Head of caudate nucleus (tissue), 42 donors: ENCODE measurements around the gene NCOR2.
"Not testable (repeated sequence)": the region's sequence is repeated elsewhere in the genome, so short reads cannot be mapped to it uniquely, and the experiment has no call there.

Experiments
- DNase-seq, 42 donors: peaks; one replicate each; pipeline versions ENCODE4 v3.0.0 to v3.0.0-alpha.2; 2020 to 2021; ENCODE audit warnings: mixed read lengths in 7 of 42
- intact Hi-C: fragments of 100-400 bp; cut with DNase I; formaldehyde crosslinking; loops from one replicate; pipeline ENCODE4 v1.15.0; 2022

Gene NCOR2

DNA sequence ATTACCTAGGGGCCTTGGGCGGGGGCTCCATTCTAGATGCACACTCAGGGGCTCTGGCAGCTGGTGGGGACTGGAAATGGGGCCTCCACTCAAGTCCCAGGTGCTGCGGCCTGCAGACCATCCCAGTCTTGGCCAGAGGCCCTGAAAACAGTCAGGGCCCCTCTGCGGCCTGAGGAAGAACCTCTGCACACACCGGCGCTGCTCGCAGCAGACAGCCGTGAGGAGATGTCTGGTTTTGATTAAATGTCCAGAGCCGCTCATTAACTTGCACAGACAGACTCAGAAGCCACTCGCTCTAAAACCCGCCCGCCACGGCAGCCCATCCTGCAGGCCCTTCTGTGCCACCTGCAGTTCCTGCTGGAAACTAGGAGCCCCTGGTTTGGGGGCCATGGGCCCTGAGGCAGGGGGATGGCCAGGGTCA, 36.4 kb upstream of the NCOR2 start:
- intact Hi-C loops = no loop called here
- no peak for DNase-seq

DNA sequence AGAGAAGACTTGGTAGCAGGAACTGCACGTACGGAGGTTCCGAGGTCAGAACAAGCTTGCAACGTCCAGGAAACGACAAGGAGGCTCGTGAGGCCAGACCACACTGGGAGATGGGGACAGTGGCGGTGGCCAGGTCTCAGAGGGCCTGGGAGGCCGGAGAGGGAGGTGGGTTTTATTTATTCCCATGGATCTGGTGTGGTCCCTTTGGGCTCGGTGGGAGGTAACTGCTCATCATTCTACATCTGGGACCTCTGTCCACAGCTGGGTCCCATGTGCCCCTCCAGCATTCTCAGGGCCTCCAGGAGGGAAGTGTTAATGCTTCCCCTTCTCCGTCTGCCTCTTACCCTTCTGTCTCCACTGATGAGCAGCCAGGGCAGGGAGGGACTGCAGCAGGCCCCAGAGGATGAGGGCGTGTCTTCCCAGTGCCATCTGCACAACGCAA, 35.7 kb upstream of the NCOR2 start:
- DNase-seq = no peak

DNA sequence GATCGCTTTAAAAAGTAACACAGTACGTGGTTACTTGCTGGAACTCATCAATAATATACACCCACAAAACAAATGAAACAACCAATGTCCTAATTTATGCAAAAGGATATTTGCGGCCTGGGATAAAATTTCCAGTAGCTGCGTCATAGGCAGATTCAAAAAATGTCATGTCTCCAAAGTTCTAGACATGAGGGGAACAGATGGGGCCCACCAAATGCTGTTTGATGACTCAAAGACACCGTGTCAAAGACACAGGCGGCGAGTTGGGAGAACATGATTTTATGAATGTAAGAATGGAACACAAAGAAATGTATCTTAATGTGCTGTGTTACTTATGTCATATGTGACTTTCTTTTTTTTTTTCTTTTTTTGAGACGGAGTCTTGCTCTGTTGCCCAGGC, 34.3 kb upstream of the NCOR2 start:
- no peak for DNase-seq
- intact Hi-C loops = no loop called here

More for the DNA sequence above, 35.7 kb upstream of the NCOR2 start:
- intact Hi-C loops = no loop called here

DNA sequence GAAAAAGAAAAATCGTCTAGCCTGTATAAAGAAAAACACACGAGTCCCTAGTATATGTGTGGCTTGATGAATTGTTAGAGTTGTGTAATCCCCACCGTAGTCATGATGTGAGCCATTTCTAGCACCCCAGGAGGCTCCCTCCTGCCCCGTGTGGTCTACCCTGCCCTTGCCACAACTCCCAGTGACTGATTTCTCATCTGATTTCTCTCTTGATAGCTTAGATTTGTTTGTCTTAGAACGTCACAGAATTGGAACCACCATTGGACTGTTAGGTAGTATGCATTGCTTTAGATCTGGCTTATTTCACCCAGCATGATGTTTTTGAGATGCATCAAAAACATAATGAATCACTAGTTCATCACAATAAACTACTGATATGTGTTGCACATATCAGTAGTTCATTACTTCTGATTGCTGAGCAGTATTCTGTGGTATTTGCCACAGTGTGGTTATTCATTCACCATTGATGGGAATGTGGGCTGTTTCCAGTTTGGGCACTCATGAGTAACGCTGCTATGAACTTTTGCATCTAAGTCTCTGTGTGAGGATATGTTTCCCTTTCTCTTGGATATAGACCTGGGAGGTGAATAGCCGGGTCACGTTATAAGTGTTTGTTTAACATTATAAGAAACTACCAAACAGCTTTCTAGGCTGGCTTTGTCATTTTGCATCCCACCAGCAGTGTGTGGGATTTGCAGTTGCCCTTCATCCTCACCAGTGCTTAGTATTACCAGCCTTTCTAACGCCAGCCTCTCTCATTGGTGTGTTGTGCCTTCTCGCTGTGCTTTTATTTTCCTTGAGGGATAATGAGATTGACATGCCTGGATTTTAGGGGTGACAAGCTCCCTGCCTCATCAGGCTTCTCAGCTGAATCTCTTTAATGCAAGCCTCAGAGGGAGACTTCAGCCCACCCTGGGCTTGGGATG, 31.9 kb upstream of the NCOR2 start:
- no peak for DNase-seq
- intact Hi-C loops = no loop called here

DNA sequence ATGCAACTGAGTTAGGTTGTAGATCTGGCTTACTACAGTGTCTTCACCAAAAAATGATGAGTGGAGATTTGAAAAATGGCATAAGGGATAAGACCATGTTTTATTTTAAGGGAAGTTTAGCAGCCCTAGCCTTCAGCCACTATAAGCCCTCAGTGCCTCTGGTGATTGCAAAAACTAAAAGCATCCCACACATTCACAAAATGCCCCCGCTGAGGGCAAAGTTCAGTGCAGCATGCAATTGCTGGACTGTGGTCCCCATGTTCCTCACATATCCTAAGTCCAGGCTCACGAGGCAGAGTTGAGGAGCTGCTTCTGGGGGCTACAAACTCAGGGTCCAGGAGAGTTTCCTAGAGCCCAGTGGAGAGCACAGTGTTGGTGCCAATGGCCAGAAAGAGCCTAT, 29.6 kb upstream of the NCOR2 start:
- intact Hi-C loops = no loop called here
- DNase-seq = no peak

DNA sequence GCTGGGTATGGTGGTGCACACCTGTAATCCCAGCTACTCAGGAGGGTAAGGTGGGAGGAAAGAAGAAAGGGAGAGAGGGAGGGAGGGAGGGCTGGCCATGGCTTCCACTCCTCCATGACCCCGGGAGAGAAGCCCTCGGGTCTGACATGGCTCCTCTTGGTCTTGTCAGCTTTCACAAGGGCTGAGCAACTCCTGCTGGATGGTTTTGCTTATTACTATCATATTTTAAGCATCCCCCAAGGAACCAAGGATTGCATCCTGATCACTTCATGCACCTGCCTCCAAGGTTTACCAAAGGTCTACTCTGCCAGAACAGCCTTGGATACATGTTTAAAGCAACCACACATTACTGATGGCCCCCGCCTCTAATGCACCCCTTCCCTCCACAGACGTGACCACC, 28.0 kb upstream of the NCOR2 start:
- no peak for DNase-seq
- intact Hi-C loops = no loop called here

DNA sequence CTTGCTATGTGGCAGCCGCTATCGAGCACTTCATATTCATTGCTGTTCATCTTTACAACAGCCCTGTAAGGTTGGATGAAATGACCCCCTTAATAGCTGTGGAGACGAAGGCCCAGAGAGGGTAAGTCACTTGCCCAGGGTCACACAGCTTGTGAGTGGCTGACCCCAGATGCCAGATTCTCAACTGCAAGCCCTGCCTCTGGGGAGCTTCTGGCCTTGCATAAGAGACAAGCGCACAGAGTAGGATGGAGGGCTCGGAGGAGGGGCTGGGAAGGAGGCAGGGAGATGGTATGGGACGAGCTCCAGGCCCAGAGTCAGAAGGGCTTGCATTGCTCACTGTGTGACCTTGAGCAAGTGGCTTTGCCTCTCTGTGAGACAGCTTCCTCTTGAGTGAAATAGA, 27.4 kb upstream of the NCOR2 start:
- DNase-seq = no peak

DNA sequence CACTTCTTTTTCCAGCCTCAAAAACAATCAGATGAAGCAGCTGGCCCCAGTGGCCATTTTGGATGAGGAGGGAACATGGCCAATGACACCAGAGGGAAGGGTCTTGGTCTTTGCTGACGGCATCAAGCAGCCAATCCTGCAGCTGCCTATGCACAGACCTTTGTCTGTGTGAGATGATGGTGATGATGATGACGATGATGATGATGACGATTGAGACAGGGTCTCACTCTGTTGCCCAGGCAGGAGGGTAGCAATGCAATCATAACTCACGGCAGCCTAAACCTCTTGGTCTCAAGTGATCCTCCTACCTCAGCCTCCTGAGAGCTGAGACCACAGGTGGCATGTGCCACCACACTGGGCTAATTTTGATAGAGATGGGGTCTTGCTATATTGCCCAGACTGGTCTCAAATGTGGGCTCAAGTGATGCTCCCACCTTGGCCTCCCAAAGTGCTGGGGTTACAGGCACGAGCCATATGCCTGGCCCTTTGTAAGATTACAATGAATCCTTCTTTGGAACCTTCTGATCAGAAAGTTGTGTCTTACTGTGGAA, 26.5 kb upstream of the NCOR2 start:
- intact Hi-C loops = no loop called here
- no peak for DNase-seq

More for the DNA sequence above, 27.4 kb upstream of the NCOR2 start:
- intact Hi-C loops = no loop called here

DNA sequence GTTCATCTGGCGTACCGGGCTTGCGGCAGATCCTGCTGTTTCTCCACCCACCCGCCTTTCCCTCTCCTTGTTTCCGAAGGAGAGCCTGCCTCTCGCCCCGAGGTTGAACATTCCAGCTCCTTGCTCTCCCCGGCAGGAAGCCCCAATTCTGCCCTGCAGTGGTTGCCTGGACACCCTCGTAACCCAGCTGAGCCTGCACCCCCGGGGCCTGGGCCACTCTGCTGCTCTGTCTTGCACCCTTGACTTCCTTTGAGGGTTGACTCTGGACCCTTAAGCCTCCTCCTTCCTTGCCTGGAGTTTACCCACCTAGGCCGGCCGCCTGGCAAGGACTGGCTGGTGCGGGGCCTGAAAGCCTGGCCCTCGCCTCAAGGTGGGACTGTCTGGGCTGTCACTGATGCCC, 25.8 kb upstream of the NCOR2 start:
- DNase-seq = no peak
- intact Hi-C loops = no loop called here

DNA sequence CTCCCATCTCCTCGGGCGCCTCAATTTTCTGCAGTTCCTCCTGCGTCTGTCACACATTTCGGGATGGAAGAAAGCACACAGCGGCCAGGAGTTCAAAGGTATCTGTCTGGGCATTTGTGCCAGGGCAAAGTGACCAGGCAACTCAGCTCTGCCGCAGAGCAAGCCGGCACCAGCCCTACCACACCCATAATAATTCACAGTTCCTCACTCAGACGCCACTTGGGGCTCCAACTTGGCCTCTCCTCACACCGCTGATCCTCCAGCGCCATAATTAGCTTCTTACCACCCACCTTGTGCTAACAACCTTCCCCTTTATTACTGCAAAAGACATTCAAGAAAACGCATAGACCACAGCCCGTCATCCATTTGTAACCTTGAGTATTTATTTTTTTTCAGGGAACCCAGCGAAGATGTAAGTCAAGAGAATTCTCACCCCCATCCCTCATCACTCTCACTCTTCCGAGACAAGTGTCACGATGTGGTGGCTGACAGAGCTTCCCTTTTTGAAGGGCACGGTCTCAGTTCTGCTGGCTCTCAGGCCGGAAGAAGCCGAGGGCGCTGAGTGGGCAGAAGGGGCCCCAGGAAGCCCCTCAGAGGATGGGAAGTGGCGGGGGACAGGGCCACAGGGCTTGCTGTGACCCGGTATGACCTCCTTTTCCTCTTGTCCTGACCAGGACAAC, 25.2 kb upstream of the NCOR2 start:
- DNase-seq = peak in 5 of 42 donors; percentile 6 to 45 (median 33)
- intact Hi-C loops = no loop called here

DNA sequence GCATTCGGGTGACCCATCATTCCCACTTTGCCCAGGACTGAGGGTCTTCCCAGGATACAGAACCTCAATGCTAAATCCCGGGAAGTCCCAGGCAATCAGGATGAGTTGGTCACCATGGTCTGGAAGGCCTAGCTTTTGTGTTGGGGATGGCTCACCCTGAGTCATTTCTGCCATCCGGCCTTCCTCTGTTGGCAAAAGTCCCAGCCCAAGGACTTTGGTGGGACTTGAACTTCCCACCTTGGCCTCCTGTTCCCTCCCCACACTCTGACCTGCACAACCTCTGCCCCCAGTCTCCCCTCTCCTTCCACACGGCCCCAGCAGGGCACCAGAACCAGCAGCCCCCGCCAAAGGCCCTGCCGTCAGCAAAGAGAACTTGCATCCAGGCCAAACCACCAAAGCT, 24.6 kb upstream of the NCOR2 start:
- intact Hi-C loops = no loop called here
- DNase-seq = no peak

DNA sequence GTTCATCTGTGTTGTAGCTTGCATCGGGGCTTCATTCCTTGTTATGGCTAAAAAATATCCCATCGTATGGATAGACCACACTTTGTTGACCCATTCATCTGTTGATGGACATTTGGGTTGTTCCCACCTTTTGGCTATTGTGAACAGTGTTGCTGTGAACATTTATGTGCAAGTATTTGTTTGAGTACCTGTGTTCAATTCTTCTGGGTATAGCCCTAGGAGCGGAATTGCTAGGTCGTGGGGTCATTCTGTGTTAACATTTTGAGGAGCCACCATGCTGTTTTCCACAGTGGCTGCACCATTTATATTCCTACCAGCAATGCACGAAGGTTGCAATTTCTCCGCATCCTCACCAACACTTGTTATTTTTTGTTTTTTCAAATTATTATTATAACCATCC, 23.0 kb upstream of the NCOR2 start:
- intact Hi-C loops = no loop called here
- no peak for DNase-seq

DNA sequence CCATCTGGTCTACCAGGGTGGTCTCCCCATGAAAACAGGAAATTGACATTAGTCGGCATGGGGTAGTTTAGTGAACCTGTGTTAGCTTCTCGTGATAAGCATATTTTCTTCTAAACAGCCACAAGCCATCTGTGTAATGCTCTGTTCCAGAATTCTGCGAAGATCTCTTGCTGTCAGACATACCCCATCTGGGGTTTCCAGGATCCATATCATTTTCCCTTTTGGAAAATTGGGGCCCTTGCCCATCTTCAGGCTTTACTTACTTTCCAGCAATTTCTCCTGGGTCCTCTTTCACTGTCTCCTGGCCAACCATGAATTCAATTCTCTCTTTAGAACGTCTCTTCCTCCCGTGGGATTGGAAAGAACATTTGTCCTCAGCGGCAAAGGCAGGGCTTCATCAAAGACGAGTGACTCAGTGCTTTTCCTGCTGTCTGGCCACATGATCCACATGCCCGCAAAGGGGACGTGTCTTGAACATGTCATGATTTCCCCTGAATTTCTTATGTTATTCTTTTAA, 21.4 kb upstream of the NCOR2 start:
- peak in 12 of 42 donors; percentile 15 to 67 (median 48) for DNase-seq
- intact Hi-C loops = no loop called here

DNA sequence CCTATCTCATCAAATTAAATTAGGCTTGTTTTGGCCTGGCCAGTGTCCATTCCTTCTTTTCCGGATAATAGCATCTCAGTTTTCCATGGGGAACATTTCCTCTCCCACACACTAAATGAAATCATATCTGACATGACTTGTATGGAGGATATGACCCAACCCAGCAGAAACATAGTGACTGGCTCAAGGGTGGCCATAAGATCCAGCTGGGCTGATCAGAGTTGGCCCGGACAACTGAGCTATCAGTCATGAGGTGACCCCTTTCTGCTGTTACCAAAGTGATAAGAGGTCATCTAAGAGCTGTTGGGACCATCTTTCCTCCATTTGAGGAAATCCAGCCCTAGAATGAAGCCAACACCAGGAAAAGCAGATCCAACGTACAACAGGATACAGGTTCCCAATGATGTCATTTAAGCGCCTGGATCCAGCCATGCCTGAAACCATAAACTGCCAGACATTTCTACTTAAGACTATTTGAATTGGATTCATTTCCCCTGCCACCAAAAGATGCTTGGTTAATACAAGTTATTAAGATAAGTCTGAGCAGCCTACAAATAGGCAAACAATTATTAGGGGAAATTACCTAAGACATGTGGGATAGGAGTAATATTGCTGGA, 20.7 kb upstream of the NCOR2 start:
- intact Hi-C loops = no loop called here

DNA sequence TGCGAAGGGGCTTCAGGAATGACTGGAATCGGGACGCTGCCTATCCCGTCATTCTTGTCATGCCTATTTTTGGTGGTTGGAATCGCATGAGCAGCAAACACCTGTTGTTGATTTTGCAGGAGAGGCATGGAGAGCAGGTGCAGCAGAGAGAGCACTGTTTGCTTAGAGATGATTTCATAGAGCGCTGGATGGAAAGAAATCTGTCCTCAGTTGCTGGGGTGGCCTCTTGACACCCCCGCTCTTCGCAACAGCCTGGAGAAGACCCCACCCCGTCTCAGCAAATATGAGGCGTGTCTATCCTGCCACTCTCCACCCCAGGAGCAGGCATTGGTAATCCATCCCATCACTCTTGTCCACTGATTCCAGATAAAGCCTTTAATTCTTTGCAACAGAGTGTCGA, 19.3 kb upstream of the NCOR2 start:
- DNase-seq = no peak
- intact Hi-C loops = no loop called here

More for the DNA sequence above, 20.7 kb upstream of the NCOR2 start:
- no peak for DNase-seq

DNA sequence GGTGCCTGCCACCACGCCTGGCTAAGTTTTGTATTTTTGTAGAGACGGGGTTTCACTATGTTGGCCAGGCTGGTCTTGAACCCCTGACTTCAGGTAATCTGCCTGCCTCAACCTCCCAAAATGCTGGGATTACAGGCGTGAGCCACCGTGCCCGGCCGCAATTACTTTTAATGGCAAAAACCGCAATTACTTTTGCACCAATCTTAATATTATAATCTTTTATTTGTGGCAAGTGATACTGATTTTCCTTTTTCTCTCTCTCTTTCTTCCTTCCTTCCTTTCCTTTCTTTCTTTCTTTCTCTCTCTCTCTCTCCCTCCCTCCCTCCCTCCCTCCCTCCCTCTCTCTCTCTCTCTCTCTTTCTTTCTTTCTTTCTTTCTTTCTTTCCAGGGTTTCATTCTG, 17.1 kb upstream of the NCOR2 start:
- DNase-seq, intact Hi-C loops: not testable (repeated sequence)

DNA sequence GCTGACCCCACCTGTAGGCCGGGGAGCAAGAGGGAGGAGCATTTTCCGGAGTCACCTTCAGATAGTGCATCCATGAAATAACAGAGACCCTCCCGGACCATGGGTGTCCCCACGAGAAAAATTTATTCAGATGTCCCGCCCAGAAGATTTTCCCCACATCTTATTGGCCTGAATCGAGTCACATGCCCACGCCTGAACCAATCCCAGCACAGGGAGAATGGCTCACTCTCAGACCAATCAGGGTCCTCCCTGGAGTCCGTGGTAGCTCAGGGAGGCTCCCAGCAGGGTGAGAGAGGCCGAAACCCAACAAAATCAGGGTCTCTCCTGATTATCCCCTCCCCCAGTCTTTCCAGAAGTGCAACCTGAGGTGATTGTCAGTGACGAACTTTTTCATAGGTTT, 16.4 kb upstream of the NCOR2 start:
- intact Hi-C loops = no loop called here
- DNase-seq = no peak

DNA sequence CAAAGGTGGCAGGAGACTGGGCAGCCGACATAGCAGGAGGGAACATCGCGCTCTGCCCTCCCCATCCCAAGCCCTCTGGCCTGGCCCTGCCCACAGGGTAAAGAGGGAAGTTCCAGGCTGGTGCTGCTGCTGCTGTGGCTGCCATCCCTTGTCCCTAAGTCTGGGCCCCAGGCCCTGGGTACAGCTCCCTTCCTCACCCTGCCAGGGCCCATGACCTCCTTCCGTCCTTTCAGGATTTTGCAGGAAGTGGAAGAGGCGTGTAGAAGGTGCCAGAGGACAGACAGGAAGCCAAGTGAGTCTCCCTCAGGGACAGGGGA, 14.7 kb upstream of the NCOR2 start:
- intact Hi-C loops = no loop called here
- peak in 6 of 42 donors; percentile 19 to 50 (median 36) for DNase-seq

DNA sequence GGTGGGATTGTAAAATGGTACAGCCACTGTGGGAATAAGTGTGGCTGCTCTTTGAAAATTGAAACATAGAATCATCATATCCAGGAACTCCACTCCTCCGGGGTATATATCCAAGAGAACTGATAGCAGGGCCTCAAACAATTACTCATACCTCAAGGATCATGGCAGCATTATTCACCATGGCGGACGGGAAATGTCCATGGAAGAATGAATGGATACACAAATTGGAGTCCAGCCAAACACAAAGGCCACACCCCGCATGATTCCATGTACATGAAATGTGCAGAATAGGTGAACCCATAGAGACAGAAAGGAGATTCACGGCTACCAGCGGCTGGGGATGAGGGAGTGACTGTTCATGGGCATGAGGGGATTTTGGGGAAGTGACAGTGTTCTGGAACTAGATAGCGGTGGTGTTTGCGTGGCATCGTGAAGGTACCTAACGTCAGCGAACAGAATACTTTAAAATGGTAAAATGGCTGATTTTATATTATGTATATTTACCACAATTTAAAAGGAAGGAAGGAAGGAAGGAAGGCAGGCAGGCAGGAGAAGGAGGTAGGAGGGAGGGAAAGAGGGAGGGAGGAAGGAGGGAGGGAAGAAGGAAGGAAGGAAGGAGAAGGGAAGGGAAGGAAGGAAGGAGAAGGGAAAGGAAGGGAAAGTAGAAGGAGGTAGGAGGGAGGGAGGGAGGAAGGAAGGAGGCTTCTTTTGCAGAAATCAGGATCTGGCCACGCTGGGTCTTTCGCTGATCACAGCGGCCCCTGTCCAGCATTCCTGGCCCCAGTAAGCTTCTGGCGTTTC, 14.1 kb upstream of the NCOR2 start:
- intact Hi-C loops = no loop called here
- DNase-seq = no peak
